ENCODE measurements around the gene ACTR3.
A peak's percentile ranks its signal among the peaks of the same experiment; 100 is the strongest.

Gene ACTR3

GRCh38 chr2:113876503-113877387 is 13.1 kb upstream of the ACTR3 start:
- peak; percentile 67 to 71 for DNase-seq

GRCh38 chr2:113877711-113878598 is 11.9 kb upstream of the ACTR3 start:
- DNase-seq = no peak

GRCh38 chr2:113878743-113879142 is 11.1 kb upstream of the ACTR3 start:
- DNase-seq = no peak

GRCh38 chr2:113879457-113879856 is 10.4 kb upstream of the ACTR3 start:
- DNase-seq = no peak

- no peak for DNase-seq
These were observed 3.3 kb upstream of the ACTR3 start for GRCh38 chr2:113886479-113887008.

- DNase-seq = no peak
These were observed 2.7 kb upstream of the ACTR3 start for GRCh38 chr2:113887009-113887792.

- no peak for DNase-seq
These were observed 1.0 kb upstream of the ACTR3 start for GRCh38 chr2:113888641-113889470.

- DNase-seq = peak; percentile 71 to 77
These were observed 655 bp downstream of the ACTR3 start for GRCh38 chr2:113890253-113891235.

- DNase-seq = no peak
These were observed 1.5 kb downstream of the ACTR3 start for GRCh38 chr2:113891265-113891959.

GRCh38 chr2:113892004-113892710 is 2.3 kb downstream of the ACTR3 start:
- no peak for DNase-seq

- no peak for DNase-seq
These were observed 4.4 kb downstream of the ACTR3 start for GRCh38 chr2:113894156-113894743.

- DNase-seq = no peak
These were observed 5.4 kb downstream of the ACTR3 start for GRCh38 chr2:113895301-113895700.

- DNase-seq = no peak
These were observed 6.1 kb downstream of the ACTR3 start for GRCh38 chr2:113895819-113896563.

- DNase-seq = no peak
These were observed 6.9 kb downstream of the ACTR3 start for GRCh38 chr2:113896791-113897190.

- no peak for DNase-seq
These were observed 8.2 kb downstream of the ACTR3 start for GRCh38 chr2:113898081-113898480.

GRCh38 chr2:113899166-113899565 is 9.3 kb downstream of the ACTR3 start:
- DNase-seq = no peak

GRCh38 chr2:113901943-113902342 is 12.1 kb downstream of the ACTR3 start:
- DNase-seq = no peak

- no peak for DNase-seq
These were observed 16.0 kb downstream of the ACTR3 start for GRCh38 chr2:113905886-113906285.

Data from activated CD4-positive, alpha-beta T cell treated with anti-CD3 and anti-CD28 coated beads for 4 hours (primary cell).